HG03280 (cell line): ENCODE measurements around the gene CCR3.

ENCODE experiments used
- ATAC-seq: cut with Tn5 transposase; IDR thresholded peaks from one replicate; pipeline ENCODE4 v1.9.1; 2021; ENCODE audit warnings: mild to moderate bottlenecking, moderate library complexity; ENCODE audit not compliant: unreplicated experiment

The CCR3 gene

GRCh38 chr3:46218196-46218709, 24.0 kb upstream of the CCR3 start:
- ATAC-seq, result no peak

GRCh38 chr3:46221391-46221790, 20.9 kb upstream of the CCR3 start:
- no peak for ATAC-seq

GRCh38 chr3:46221938-46222337, 20.3 kb upstream of the CCR3 start:
- ATAC-seq, result no peak

- no peak for ATAC-seq
These were observed 19.7 kb upstream of the CCR3 start for GRCh38 chr3:46222435-46223161.

- no peak for ATAC-seq
These were observed 13.7 kb upstream of the CCR3 start for GRCh38 chr3:46228260-46229242.

GRCh38 chr3:46231323-46231722, 10.9 kb upstream of the CCR3 start:
- no peak for ATAC-seq

GRCh38 chr3:46233194-46233593, 9.1 kb upstream of the CCR3 start:
- ATAC-seq, result no peak

- ATAC-seq, result no peak
These were observed 6.8 kb upstream of the CCR3 start for GRCh38 chr3:46235425-46235824.

- ATAC-seq, result no peak
These were observed 5.8 kb upstream of the CCR3 start for GRCh38 chr3:46236294-46237054.

GRCh38 chr3:46238386-46238785, 3.9 kb upstream of the CCR3 start:
- ATAC-seq, result no peak

- no peak for ATAC-seq
These were observed 2.8 kb upstream of the CCR3 start for GRCh38 chr3:46239301-46239938.

- no peak for ATAC-seq
These were observed 2.3 kb upstream of the CCR3 start for GRCh38 chr3:46239952-46240351.

GRCh38 chr3:46243560-46243959, 1.3 kb downstream of the CCR3 start:
- ATAC-seq, result no peak

- no peak for ATAC-seq
These were observed 2.9 kb downstream of the CCR3 start for GRCh38 chr3:46245146-46245545.

- no peak for ATAC-seq
These were observed 10.7 kb downstream of the CCR3 start for GRCh38 chr3:46252980-46253379.

GRCh38 chr3:46258525-46258924, 16.3 kb downstream of the CCR3 start:
- no peak for ATAC-seq

- ATAC-seq, result no peak
These were observed 19.8 kb downstream of the CCR3 start for GRCh38 chr3:46261926-46262594.

- no peak for ATAC-seq
These were observed 21.7 kb downstream of the CCR3 start for GRCh38 chr3:46264002-46264401.

- ATAC-seq, result no peak
These were observed 24.3 kb downstream of the CCR3 start for GRCh38 chr3:46266598-46266997.

GRCh38 chr3:46269556-46269955, 27.3 kb downstream of the CCR3 start:
- no peak for ATAC-seq
